ENCODE data around the gene CDC37L1. TPM values are rescaled to one million over a fixed set of nuclear protein-coding genes. Genes with fewer than 3 reads are reported as not detected.
"Not testable (repeated sequence)": the region's sequence is repeated elsewhere in the genome, so short reads cannot be mapped to it uniquely, and the experiment has no call there.

The CDC37L1 gene
- total RNA-seq, 2 donors from 2014 or later, result 9.0 to 11.7 TPM

GRCh38 chr9:4739587-4740387, 60.4 kb downstream of the CDC37L1 start:
- peaks cover 24 to 29% of the 10 kb centered on the region in 2 donors for H3K4me1 Mint-ChIP-seq (ENCODE audit: low read depth in 2 of 2)

GRCh38 chr9:4740388-4740637, 60.9 kb downstream of the CDC37L1 start:
- Mint-ChIP-seq H3K4me3 (peak overlapping the region; percentile 92), H3K27me3 (no peaks in the 10 kb centered on the region), H3K36me3 (peaks cover 6% of the 10 kb centered on the region), H3K9me3 (no peaks in the 10 kb centered on the region), H3K4me1 (ENCODE audit: low read depth in 2 of 2) (peaks cover 22 to 28% of the 10 kb centered on the region in 2 donors), H3K27ac (peak overlapping the region; percentile 80 to 91)
- no peak for DNase-seq (ENCODE audit: low spot score)
- ATAC-seq, result no peak

More at GRCh38 chr9:4739587-4740387, 60.4 kb downstream of the CDC37L1 start:
- DNase-seq (ENCODE audit: low spot score) (no peak), ATAC-seq (no peak)
- Mint-ChIP-seq H3K27ac (peak overlapping the region; percentile 80 to 91), H3K27me3 (no peaks in the 10 kb centered on the region), H3K9me3 (no peaks in the 10 kb centered on the region), H3K4me3 (peak overlapping the region; percentile 92), H3K36me3 (peaks cover 6% of the 10 kb centered on the region)

- no peaks in the 10 kb centered on the region for H3K9me3 Mint-ChIP-seq
- no peaks in the 10 kb centered on the region for H3K27me3 Mint-ChIP-seq
- H3K36me3 Mint-ChIP-seq, result peaks cover 6% of the 10 kb centered on the region
- peaks cover 22 to 28% of the 10 kb centered on the region in 2 donors for H3K4me1 Mint-ChIP-seq (ENCODE audit: low read depth in 2 of 2)
- peak within 1 kb of the TSS; percentile 80 to 91 for H3K27ac Mint-ChIP-seq
- peak; percentile 94 for DNase-seq (ENCODE audit: low spot score)
- peak within 1 kb of the TSS; percentile 92 for H3K4me3 Mint-ChIP-seq
- ATAC-seq, result peak; percentile 98
Measured at GRCh38 chr9:4740638-4741364, 61.4 kb downstream of the CDC37L1 start, which contains the start of gene AK3. TSS of gene AK3 (minus strand) at chr9:4741202. CDS start at chr9:4741087, 115 bp downstream.

- peaks cover 23 to 27% of the 10 kb centered on the region in 2 donors for H3K4me1 Mint-ChIP-seq (ENCODE audit: low read depth in 2 of 2)
- H3K27ac Mint-ChIP-seq, result peak overlapping the region in 1 of 2 donors; percentile 12
- H3K36me3 Mint-ChIP-seq, result peaks cover 6% of the 10 kb centered on the region
- no peaks in the 10 kb centered on the region for H3K9me3 Mint-ChIP-seq
- peak overlapping the region; percentile 92 for H3K4me3 Mint-ChIP-seq
- no peak for DNase-seq (ENCODE audit: low spot score)
- H3K27me3 Mint-ChIP-seq, result no peaks in the 10 kb centered on the region
- no peak for ATAC-seq
Measured at GRCh38 chr9:4741365-4742089, 62.2 kb downstream of the CDC37L1 start.

GRCh38 chr9:4742246-4742645, 62.9 kb downstream of the CDC37L1 start:
- peaks cover 26 to 28% of the 10 kb centered on the region in 2 donors for H3K4me1 Mint-ChIP-seq (ENCODE audit: low read depth in 2 of 2)
- H3K4me3 Mint-ChIP-seq, result peak overlapping the region; percentile 92
- H3K36me3 Mint-ChIP-seq, result peaks cover 6% of the 10 kb centered on the region
- ATAC-seq (no peak), DNase-seq (ENCODE audit: low spot score) (no peak)
- H3K27me3 Mint-ChIP-seq, result no peaks in the 10 kb centered on the region
- peak overlapping the region in 1 of 2 donors; percentile 12 for H3K27ac Mint-ChIP-seq
- H3K9me3 Mint-ChIP-seq, result no peaks in the 10 kb centered on the region

- ATAC-seq, result no peak
- no peak for DNase-seq (ENCODE audit: low spot score)
- peaks cover 6% of the 10 kb centered on the region for H3K36me3 Mint-ChIP-seq
- no peak overlapping the region for H3K27ac Mint-ChIP-seq
- no peaks in the 10 kb centered on the region for H3K27me3 Mint-ChIP-seq
- peaks cover 26 to 28% of the 10 kb centered on the region in 2 donors for H3K4me1 Mint-ChIP-seq (ENCODE audit: low read depth in 2 of 2)
- H3K4me3 Mint-ChIP-seq, result no peak overlapping the region
- H3K9me3 Mint-ChIP-seq, result no peaks in the 10 kb centered on the region
Measured at GRCh38 chr9:4743131-4743875, 63.9 kb downstream of the CDC37L1 start.

GRCh38 chr9:4746278-4747030, 67.1 kb downstream of the CDC37L1 start:
- peaks cover 12 to 13% of the 10 kb centered on the region in 2 donors for H3K4me1 Mint-ChIP-seq (ENCODE audit: low read depth in 2 of 2)
- no peaks in the 10 kb centered on the region for H3K9me3 Mint-ChIP-seq
- ATAC-seq, result peak in 1 of 2 donors; percentile 32
- no peak overlapping the region for H3K4me3 Mint-ChIP-seq
- H3K36me3 Mint-ChIP-seq, result no peaks in the 10 kb centered on the region
- no peak for DNase-seq (ENCODE audit: low spot score)
- H3K27ac Mint-ChIP-seq, result peak overlapping the region in 1 of 2 donors; percentile 1
- peaks cover 0 to 6% of the 10 kb centered on the region in 2 donors for H3K27me3 Mint-ChIP-seq

- peak; percentile 45 to 52 for ATAC-seq
- Mint-ChIP-seq H3K4me1 (ENCODE audit: low read depth in 2 of 2) (peaks cover 6 to 9% of the 10 kb centered on the region in 2 donors), H3K9me3 (no peaks in the 10 kb centered on the region), H3K36me3 (no peaks in the 10 kb centered on the region), H3K27me3 (peaks cover 0 to 8% of the 10 kb centered on the region in 2 donors), H3K27ac (no peak overlapping the region), H3K4me3 (no peak overlapping the region)
- DNase-seq (ENCODE audit: low spot score), result no peak
Measured at GRCh38 chr9:4748612-4749011, 69.2 kb downstream of the CDC37L1 start.

GRCh38 chr9:4750023-4750673, 70.8 kb downstream of the CDC37L1 start:
- no peaks in the 10 kb centered on the region for H3K36me3 Mint-ChIP-seq
- H3K27ac Mint-ChIP-seq, result no peak overlapping the region
- no peaks in the 10 kb centered on the region for H3K9me3 Mint-ChIP-seq
- DNase-seq (ENCODE audit: low spot score) (no peak), ATAC-seq (peak in 1 of 2 donors; percentile 40)
- peaks cover 3 to 6% of the 10 kb centered on the region in 2 donors for H3K4me1 Mint-ChIP-seq (ENCODE audit: low read depth in 2 of 2)
- H3K4me3 Mint-ChIP-seq, result no peak overlapping the region
- peaks cover 0 to 8% of the 10 kb centered on the region in 2 donors for H3K27me3 Mint-ChIP-seq

GRCh38 chr9:4754530-4754929, 75.2 kb downstream of the CDC37L1 start:
- H3K4me1 Mint-ChIP-seq (ENCODE audit: low read depth in 2 of 2); ATAC-seq; H3K27ac Mint-ChIP-seq; DNase-seq (ENCODE audit: low spot score); H3K36me3 Mint-ChIP-seq; H3K4me3 Mint-ChIP-seq; H3K27me3 Mint-ChIP-seq; H3K9me3 Mint-ChIP-seq: not testable (repeated sequence)

GRCh38 chr9:4755026-4755609, 75.7 kb downstream of the CDC37L1 start:
- Mint-ChIP-seq H3K36me3 (no peaks in the 10 kb centered on the region), H3K27me3 (peaks cover 0 to 5% of the 10 kb centered on the region in 2 donors), H3K4me1 (ENCODE audit: low read depth in 2 of 2) (peaks cover 3 to 6% of the 10 kb centered on the region in 2 donors), H3K27ac (no peak overlapping the region), H3K4me3 (no peak overlapping the region), H3K9me3 (no peaks in the 10 kb centered on the region)
- DNase-seq (ENCODE audit: low spot score) (no peak), ATAC-seq (no peak)

GRCh38 chr9:4756420-4756819, 77.1 kb downstream of the CDC37L1 start:
- ATAC-seq (no peak), DNase-seq (ENCODE audit: low spot score) (no peak)
- Mint-ChIP-seq H3K4me1 (ENCODE audit: low read depth in 2 of 2) (peaks cover 5 to 6% of the 10 kb centered on the region in 2 donors), H3K27me3 (peaks cover 0 to 4% of the 10 kb centered on the region in 2 donors), H3K4me3 (no peak overlapping the region), H3K36me3 (no peaks in the 10 kb centered on the region), H3K9me3 (no peaks in the 10 kb centered on the region), H3K27ac (no peak overlapping the region)
